ENCODE results near the gene SWT1.

Gene SWT1

DNA sequence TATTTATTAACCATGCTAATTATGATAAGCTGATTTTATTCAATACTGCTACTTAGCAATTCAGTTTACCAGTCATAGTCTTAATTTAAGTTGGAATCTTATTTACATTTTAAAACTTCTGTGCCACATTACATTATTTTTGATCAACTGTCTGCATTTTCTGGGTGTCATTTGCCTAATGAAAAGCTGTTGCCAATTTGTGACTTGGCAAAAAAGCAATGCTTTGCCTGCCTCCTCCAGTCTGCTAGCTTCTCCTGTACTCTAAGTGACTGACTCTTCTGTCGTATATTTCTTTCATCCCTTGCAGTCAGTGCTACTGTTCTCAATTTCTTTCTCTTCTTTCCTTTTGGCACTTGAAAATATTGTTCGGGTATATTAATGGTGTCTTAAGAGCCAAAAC lies 165.7 kb downstream of the SWT1 start:
- no peak for DNase-seq (ENCODE audit: low read depth)

DNA sequence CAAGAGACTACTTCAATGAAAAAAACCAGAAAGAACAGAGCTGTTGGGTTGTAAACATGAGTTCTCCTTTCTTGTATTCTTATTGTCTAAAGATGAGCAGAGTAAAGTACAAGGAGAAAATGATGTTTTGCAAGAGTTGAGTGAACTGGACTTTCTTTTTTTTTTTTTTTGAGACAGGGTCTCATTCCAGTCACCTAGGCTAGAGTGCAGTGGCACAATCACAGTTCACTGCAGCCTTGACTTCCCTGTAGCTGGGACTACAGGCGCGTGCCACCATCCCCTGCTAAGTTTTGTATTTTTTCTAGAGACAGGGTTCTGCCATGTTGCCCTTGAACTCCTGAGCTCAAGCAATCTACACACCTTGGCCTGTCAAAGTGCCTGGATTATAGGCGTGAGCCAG lies 167.2 kb downstream of the SWT1 start:
- no peak for DNase-seq (ENCODE audit: low read depth)

DNA sequence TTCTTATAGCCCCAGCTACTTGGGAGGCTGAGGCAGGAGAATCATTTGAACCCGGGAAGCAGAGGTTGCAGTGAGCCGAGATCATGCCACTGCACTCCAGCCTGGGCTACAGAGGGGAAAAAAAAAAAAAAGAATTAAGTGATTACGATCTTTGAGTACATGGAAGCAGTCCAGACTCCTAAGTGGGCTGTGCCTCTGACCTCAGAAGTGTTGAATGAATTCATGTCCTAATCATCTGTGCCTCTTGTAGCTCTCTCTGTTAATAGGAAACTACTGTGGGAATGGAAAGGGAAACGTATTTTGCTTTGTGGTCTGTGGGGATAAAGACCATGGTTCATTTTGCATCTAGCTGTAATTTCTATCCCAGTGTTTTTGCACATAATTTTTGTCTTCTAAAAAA lies 168.4 kb downstream of the SWT1 start:
- DNase-seq (ENCODE audit: low read depth) = peak; percentile 65

DNA sequence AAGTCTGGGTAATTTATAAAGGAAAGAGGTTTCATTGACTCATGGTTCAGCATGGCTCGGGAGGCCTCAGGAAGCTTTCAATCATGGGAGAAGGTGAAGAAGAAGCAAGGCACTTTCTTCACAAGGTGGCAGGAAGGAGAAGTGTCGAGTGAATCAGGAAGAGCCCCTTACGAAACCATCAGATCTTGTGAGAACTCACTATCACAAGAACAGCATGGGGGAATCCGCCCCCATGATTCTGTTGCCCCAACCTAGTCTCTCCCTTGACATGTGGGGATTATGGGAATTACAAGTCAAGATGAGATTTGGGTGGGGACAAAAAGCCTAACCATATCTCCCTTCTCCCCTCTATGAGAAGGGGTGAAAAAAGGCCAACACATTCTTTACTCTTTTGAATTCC lies 171.3 kb downstream of the SWT1 start:
- no peak for DNase-seq (ENCODE audit: low read depth)

DNA sequence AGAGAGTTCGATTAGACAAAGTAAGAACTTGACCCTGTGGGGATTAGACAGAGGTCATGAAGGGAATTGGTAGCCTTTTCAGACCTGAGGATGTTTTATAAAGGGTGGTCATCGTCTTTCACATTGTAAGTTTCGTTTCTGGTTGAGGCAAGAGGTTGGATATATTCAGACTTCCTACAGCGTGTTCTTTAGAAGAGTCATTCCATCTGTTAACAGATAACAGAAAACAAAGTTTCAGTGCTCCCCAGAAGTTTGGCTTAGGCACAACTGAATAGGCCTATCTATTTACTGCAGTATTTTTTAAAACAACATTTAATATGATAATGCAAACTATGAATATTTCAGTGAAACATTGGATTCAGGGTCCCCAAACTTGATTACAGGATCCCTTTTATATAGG lies 177.2 kb downstream of the SWT1 start:
- DNase-seq (ENCODE audit: low read depth) = no peak

DNA sequence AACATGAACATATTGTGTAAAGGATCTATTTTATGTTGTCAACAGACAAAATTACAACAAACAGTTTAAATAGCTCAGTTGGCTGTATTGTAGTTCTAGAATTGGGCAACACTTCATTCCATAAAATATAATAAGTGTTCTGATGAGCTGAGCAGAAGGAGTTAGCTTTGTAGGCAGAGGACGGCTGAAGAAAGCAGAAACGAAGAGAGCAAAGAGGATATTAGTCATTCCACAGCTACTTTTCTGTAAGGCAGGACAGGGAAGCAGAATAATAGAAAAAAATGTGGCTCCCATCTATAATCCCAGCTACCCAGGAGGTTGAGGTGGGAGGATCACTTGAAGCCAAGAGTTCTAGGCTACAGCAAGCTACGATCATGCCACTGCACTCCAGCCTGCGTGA lies 180.3 kb downstream of the SWT1 start:
- peak; percentile 64 for DNase-seq (ENCODE audit: low read depth)

DNA sequence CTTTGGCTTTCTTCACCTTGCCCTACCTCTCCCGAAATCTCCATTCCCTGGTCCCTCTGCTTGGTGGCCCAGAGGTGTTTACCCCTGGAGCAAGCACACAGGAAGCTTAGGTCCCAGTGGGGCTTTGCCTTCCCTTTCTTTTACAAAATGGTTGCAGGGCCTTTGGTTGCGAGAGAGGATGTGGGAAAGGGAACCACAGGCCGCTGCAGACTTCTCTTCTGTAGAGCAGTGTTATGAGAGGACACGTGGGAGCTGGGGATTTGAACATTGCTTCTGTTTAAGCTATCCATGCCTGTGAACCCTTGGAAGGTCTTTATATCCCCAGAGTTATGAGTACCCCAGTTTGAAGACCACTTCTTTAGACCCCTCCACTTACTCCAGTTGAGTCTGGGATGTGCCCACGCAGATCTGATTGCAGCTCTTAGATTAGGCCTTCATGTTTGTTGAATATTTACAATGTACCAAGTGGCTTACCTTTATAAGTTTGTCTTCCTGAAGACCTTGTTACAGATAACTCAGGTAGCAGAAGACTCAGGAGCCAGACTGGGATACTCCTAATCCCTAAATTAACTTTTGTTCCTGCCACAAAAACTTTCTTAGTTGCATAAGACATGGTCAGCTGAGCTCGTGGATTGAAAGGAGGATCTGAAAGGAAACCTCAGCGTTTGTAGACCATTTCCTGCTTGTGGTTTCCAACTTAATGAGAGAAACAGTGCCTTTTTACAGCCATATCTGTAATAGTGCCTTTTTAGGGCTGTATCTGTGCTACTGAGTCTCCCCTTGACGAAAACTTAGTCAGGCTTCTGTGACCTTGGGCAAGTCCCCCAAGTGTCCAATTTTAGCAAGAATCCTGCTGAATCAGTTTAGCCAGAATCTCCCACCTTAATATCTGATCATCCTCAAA lies 182.0 kb downstream of the SWT1 start:
- peak; percentile 53 for DNase-seq (ENCODE audit: low read depth)

DNA sequence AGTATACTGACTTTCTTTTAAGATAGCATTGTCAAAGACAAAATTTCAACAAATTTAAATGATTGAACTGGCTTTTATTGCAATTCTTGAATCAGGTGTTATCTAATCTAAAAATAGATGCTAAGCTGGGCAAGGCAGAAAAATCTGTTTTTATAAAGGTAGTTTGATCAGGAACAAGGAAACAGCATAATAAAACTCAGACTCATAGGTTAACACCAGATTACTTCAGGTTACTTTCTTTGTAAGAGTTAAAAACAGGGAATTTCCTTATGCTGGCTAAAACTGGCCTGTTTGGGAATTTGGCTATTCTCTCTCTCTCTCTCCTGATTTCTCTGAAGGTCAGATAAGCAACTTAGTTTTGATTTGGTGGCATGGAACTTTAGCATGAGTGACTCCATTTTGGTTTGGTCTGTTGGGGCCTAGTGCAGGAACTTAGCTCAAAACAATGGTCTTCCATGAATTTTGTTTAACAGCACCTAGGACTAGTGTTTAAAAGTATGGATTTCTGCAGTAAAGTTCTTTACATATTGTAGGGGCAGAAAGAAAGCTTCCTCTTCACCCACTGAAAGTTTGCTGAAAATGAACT lies 184.3 kb downstream of the SWT1 start:
- no peak for DNase-seq (ENCODE audit: low read depth)
